ENCODE measurements around the gene TMEM178B.
A peak's percentile ranks its signal among the peaks of the same experiment; 100 is the strongest.
"Not testable (repeated sequence)": the region's sequence is repeated elsewhere in the genome, so short reads cannot be mapped to it uniquely, and the experiment has no call there.

Gene TMEM178B

DNA sequence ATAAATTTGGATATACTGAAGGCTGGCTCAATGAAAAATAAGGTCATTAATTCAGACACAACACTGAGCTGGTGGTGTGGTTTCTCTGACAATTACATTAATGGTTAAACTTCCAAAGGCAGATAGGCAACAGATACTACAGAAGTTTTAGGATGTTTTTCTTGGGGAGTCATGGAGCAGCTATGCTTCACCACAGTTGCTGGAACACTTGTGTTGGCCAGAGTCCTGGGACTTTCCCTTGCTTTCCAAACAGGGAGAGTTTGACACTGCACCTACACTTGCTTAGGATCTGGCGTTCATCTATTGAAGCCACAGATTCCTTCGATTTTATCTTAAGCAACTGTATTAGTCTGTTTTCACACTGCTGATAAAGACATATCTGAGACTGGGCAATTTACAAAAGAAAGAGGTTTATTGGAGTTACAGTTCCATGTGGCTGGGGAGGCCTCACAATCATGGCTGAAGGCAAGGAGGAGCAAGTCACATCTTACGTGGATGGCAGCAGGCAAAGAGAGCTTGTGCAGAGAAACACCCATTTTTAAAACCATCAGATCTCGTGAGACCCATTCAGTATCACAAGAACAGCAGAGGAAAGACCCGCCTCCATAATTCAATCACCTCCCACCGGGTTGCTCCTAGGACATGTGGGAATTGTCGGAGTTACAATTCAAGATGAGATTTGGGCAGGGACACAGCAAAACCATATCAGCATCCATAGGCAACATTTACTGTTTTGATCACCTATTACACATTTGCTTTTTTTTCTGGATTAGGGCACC is 27.8 kb upstream of the TMEM178B start:
- Histone ChIP-seq H3K27me3 (replicated peaks; ENCODE audit: control insufficient read depth, insufficient read depth, low read length) (no peaks in the 10 kb centered on the region), H3K4me3 (ENCODE audit: low read length) (no peak overlapping the region), H3K4me1 (ENCODE audit: control insufficient read depth, insufficient read depth, low read length) (peaks cover 8% of the 10 kb centered on the region), H3K9me3 (ENCODE audit: control insufficient read depth, low read length) (no peaks in the 10 kb centered on the region), H3K36me3 (ENCODE audit: control insufficient read depth, insufficient read depth, low read length, severe bottlenecking) (no peaks in the 10 kb centered on the region), H3K9ac (ENCODE audit: low read length) (no peak overlapping the region)
- peak; percentile 52 for DNase-seq (ENCODE audit: low read depth)

- Histone ChIP-seq H3K9me3 (ENCODE audit: control insufficient read depth, low read length) (peaks cover 4% of the 10 kb centered on the region), H3K9ac (ENCODE audit: low read length) (no peak overlapping the region), H3K27me3 (replicated peaks; ENCODE audit: control insufficient read depth, insufficient read depth, low read length) (no peaks in the 10 kb centered on the region), H3K36me3 (ENCODE audit: control insufficient read depth, insufficient read depth, low read length, severe bottlenecking) (no peaks in the 10 kb centered on the region), H3K4me1 (ENCODE audit: control insufficient read depth, insufficient read depth, low read length) (no peaks in the 10 kb centered on the region), H3K4me3 (ENCODE audit: low read length) (no peak overlapping the region)
- DNase-seq (ENCODE audit: low read depth), result no peak
These were observed 20.2 kb upstream of the TMEM178B start for GRCh38 chr7:141053626-141054025.

GRCh38 chr7:141055146-141055545 is 18.7 kb upstream of the TMEM178B start:
- no peaks in the 10 kb centered on the region for H3K27me3 ChIP-seq (replicated peaks; ENCODE audit: control insufficient read depth, insufficient read depth, low read length)
- no peaks in the 10 kb centered on the region for H3K36me3 ChIP-seq (ENCODE audit: control insufficient read depth, insufficient read depth, low read length, severe bottlenecking)
- no peak overlapping the region for H3K4me3 ChIP-seq (ENCODE audit: low read length)
- DNase-seq (ENCODE audit: low read depth), result no peak
- H3K4me1 ChIP-seq (ENCODE audit: control insufficient read depth, insufficient read depth, low read length), result no peaks in the 10 kb centered on the region
- H3K9ac ChIP-seq (ENCODE audit: low read length), result no peak overlapping the region
- peaks cover 4% of the 10 kb centered on the region for H3K9me3 ChIP-seq (ENCODE audit: control insufficient read depth, low read length)

DNA sequence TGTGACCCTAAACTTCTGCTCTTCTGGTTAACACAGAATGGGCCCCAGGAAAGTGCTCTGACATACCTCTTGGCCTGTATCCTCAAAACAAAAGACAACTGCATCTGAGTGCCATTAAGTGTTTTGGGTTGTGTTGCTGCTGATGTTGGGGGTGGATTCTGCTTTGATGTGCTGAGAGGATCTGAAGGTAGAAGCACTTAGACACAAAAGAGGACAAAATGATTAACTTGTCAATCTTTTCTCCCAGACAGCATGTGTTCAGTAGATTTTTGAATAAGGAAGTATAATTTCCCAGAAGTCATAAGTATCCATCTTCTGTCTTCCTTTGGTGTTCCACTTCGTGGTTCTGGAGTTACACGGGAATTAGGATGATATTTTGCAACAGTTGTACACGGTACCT is 16.1 kb upstream of the TMEM178B start:
- no peak for DNase-seq (ENCODE audit: low read depth)
- no peak overlapping the region for H3K4me3 ChIP-seq (ENCODE audit: low read length)
- H3K4me1 ChIP-seq (ENCODE audit: control insufficient read depth, insufficient read depth, low read length), result no peaks in the 10 kb centered on the region
- H3K27me3 ChIP-seq (replicated peaks; ENCODE audit: control insufficient read depth, insufficient read depth, low read length), result no peaks in the 10 kb centered on the region
- peaks cover 4% of the 10 kb centered on the region for H3K9me3 ChIP-seq (ENCODE audit: control insufficient read depth, low read length)
- H3K9ac ChIP-seq (ENCODE audit: low read length), result no peak overlapping the region
- no peaks in the 10 kb centered on the region for H3K36me3 ChIP-seq (ENCODE audit: control insufficient read depth, insufficient read depth, low read length, severe bottlenecking)

- peaks cover 28% of the 10 kb centered on the region for H3K27me3 ChIP-seq (replicated peaks; ENCODE audit: control insufficient read depth, insufficient read depth, low read length)
- H3K36me3 ChIP-seq (ENCODE audit: control insufficient read depth, insufficient read depth, low read length, severe bottlenecking); H3K9ac ChIP-seq (ENCODE audit: low read length); H3K9me3 ChIP-seq (ENCODE audit: control insufficient read depth, low read length); DNase-seq (ENCODE audit: low read depth); H3K4me3 ChIP-seq (ENCODE audit: low read length): not testable (repeated sequence)
- peaks cover 17% of the 10 kb centered on the region for H3K4me1 ChIP-seq (ENCODE audit: control insufficient read depth, insufficient read depth, low read length)
These were observed 6.0 kb upstream of the TMEM178B start for GRCh38 chr7:141067856-141068255.

DNA sequence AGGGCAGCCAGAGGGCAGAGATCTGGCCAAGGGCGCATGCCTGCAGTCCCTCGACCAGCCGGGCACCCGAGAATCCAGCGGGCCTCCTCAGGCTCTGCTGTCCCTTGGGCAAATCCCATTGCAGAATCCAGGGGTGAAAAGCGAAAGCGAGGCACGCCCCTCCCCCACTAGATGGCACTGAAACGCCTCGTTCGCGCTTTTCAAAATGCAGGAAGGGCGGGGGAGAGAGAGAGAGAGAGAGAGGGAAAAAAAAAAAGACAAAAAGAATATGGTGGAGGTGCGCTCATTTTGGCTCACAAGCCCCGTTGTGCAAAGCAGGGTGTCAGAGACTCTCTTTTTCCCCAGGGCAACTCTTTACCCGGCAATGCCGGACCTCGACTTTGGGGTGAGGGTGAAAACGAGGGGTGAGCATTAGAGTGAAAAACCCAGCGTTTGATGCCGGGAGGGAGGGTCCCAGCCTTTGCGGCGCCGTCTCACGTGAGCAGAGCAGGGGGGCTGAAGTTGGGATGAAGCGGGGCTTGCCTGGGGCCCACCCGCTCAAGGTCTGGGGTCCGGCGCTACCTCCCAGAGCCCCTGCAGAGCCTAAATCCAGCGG is 2.5 kb upstream of the TMEM178B start:
- H3K27me3 ChIP-seq (replicated peaks; ENCODE audit: control insufficient read depth, insufficient read depth, low read length), result peaks cover 48% of the 10 kb centered on the region
- DNase-seq (ENCODE audit: low read depth), result peak; percentile 56

GRCh38 chr7:141071855-141072547 is 1.9 kb upstream of the TMEM178B start:
- Histone ChIP-seq H3K9ac (ENCODE audit: low read length) (peak overlapping the region; percentile 69), H3K4me3 (ENCODE audit: low read length) (peak overlapping the region; percentile 79)

More for the DNA sequence above, 2.5 kb upstream of the TMEM178B start:
- H3K9me3 ChIP-seq (ENCODE audit: control insufficient read depth, low read length), result no peaks in the 10 kb centered on the region
- H3K36me3 ChIP-seq (ENCODE audit: control insufficient read depth, insufficient read depth, low read length, severe bottlenecking), result no peaks in the 10 kb centered on the region
- peaks cover 21% of the 10 kb centered on the region for H3K4me1 ChIP-seq (ENCODE audit: control insufficient read depth, insufficient read depth, low read length)
- peak overlapping the region; percentile 69 for H3K9ac ChIP-seq (ENCODE audit: low read length)
- H3K4me3 ChIP-seq (ENCODE audit: low read length), result peak overlapping the region; percentile 79

DNA sequence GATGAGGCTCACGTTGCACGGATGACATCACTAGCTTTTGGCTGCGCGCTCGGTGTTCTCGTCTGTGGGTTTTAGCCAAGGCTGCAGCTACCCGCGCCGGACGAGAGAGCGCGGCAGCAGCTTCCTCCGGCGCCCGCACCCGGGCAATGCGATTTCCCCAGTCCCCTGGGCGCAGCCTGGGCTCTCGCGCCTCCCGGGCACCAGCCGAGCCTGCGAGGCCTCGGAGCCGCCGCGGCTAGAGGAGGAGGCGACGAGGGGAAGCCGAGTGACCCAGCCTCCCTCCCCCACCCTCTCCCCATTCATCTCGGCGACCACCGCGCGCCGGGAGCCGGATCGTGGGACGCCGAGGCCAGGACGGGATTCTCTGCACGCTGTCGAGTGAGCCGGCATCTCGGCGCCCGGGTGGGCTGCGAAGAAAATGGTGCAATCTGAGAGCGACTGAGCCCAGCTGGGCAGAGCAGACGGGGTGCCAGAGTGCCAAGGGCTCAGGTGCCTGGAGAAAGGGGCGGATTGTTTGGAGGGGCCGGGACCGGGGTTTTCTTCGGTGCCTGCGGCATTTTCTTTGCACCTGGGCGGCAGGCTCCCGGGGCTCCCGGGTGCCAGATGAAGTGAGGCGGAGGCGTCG is 1.2 kb upstream of the TMEM178B start:
- Histone ChIP-seq H3K27me3 (replicated peaks; ENCODE audit: control insufficient read depth, insufficient read depth, low read length) (peaks cover 56% of the 10 kb centered on the region), H3K4me1 (ENCODE audit: control insufficient read depth, insufficient read depth, low read length) (peaks cover 21% of the 10 kb centered on the region), H3K9ac (ENCODE audit: low read length) (peak overlapping the region; percentile 69), H3K9me3 (ENCODE audit: control insufficient read depth, low read length) (no peaks in the 10 kb centered on the region), H3K4me3 (ENCODE audit: low read length) (peak overlapping the region; percentile 79), H3K36me3 (ENCODE audit: control insufficient read depth, insufficient read depth, low read length, severe bottlenecking) (no peaks in the 10 kb centered on the region)
- DNase-seq (ENCODE audit: low read depth), result peak; percentile 87

More at GRCh38 chr7:141071855-141072547, 1.9 kb upstream of the TMEM178B start:
- peaks cover 55% of the 10 kb centered on the region for H3K27me3 ChIP-seq (replicated peaks; ENCODE audit: control insufficient read depth, insufficient read depth, low read length)
- H3K9me3 ChIP-seq (ENCODE audit: control insufficient read depth, low read length), result no peaks in the 10 kb centered on the region
- H3K36me3 ChIP-seq (ENCODE audit: control insufficient read depth, insufficient read depth, low read length, severe bottlenecking), result no peaks in the 10 kb centered on the region
- peaks cover 21% of the 10 kb centered on the region for H3K4me1 ChIP-seq (ENCODE audit: control insufficient read depth, insufficient read depth, low read length)
- DNase-seq (ENCODE audit: low read depth), result no peak

DNA sequence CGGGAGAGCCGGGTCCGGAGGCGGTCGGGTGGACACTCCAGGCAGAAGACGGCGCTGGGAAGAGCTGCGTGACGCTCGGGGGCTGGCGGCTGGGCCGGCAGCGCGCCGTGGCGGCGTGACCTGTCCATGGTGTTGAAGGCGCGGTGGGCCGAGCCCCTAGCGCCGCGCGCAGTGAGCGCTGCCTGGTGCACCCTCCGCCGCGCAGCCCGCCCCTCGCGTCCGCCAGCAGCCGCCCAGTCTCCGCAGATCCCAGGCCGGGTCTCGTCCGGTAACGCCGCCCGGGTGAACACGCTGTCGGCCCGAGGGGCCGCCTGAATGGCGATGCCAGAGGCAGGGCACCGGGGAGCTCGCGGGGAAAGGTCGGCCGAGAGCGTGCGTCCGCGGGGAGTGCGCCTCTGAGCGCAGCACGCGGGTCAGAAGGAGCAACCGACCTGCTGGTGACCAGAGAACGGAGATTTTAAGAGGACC is 657 bp upstream of the TMEM178B start:
- Histone ChIP-seq H3K4me3 (ENCODE audit: low read length) (peak overlapping the region; percentile 79), H3K4me1 (ENCODE audit: control insufficient read depth, insufficient read depth, low read length) (peaks cover 21% of the 10 kb centered on the region), H3K9ac (ENCODE audit: low read length) (no peak overlapping the region), H3K27me3 (replicated peaks; ENCODE audit: control insufficient read depth, insufficient read depth, low read length) (peaks cover 56% of the 10 kb centered on the region), H3K36me3 (ENCODE audit: control insufficient read depth, insufficient read depth, low read length, severe bottlenecking) (no peaks in the 10 kb centered on the region), H3K9me3 (ENCODE audit: control insufficient read depth, low read length) (no peaks in the 10 kb centered on the region)
- DNase-seq (ENCODE audit: low read depth), result peak; percentile 79

DNA sequence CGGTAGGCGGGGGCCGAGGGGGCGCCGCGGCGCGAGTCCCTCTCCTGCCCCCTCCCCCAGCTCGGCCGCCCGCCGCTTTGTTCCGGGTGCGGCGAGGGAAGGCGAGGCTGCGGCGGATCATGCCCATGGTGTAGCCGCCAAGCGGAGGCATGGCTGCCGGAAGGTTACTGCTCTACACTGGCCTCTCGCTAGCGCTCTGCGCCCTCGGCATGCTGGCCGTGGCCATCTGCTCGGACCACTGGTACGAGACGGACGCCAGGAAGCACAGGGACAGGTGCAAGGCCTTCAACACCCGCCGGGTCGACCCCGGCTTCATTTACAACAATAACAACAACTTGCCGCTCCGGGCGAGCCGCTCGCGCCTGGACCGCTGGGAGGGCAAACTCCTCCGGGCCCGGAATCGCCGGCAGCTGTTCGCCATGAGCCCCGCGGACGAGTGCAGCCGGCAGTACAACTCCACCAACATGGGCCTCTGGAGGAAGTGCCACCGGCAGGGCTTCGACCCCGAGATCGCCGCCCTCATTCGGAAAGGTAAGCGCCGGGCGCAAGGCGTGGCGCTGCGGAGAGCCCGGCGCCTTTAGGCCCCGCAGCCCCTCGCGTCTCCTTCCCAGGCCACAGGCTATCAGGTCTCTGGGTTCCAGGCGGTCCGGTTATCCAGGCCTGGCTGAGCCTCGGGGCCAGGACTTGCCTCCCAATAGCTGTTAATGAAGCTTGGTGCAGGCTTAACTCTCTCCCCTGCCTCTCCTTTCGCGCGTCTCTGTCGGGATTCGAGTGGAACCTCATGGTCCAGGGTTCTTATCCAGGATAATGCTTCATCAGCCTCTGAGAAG is 513 bp downstream of the TMEM178B start:
- H3K4me1 ChIP-seq (ENCODE audit: control insufficient read depth, insufficient read depth, low read length), result peaks cover 21% of the 10 kb centered on the region
- H3K27me3 ChIP-seq (replicated peaks; ENCODE audit: control insufficient read depth, insufficient read depth, low read length), result peaks cover 58% of the 10 kb centered on the region
- peak; percentile 19 for DNase-seq (ENCODE audit: low read depth)
- no peaks in the 10 kb centered on the region for H3K36me3 ChIP-seq (ENCODE audit: control insufficient read depth, insufficient read depth, low read length, severe bottlenecking)
- H3K9ac ChIP-seq (ENCODE audit: low read length), result no peak overlapping the region
- H3K9me3 ChIP-seq (ENCODE audit: control insufficient read depth, low read length), result no peaks in the 10 kb centered on the region
- H3K4me3 ChIP-seq (ENCODE audit: low read length), result peak overlapping the region; percentile 79
